BJ (cell line): ENCODE measurements around the gene ADD1. TPM values are rescaled to one million over a fixed set of nuclear protein-coding genes. Genes with fewer than 3 reads are reported as not detected.

Experiments
- CTCF ChIA-PET: fragments of 350-600 bp; formaldehyde crosslinking; extraction: SDS; loops from one replicate; lab custom pipeline; 2021; ENCODE audit warnings: antibody characterized with exemption, inconsistent platforms; lab: Yijun Ruan, JAX
- POLR2A ChIA-PET: fragments of 300-600 bp; sonication (Branson Sonifier 250); formaldehyde crosslinking; extraction: SDS; loops from one replicate; lab custom pipeline; 2021; ENCODE audit warnings: antibody characterized with exemption; lab: Charles Lee
- DNase-seq: peaks from one replicate; pipeline ENCODE4 v3.0.0-alpha.2; 2011; ENCODE audit warnings: low read depth
- H3K27me3 ChIP-seq: 2 replicates; pipeline ENCODE4 v1.6.0; 2011; ENCODE audit warnings: low read length; ENCODE audit not compliant: control insufficient read depth, insufficient read depth
- H3K36me3 ChIP-seq: 2 replicates; pipeline ENCODE4 v1.5.1; 2011; ENCODE audit warnings: low read length; ENCODE audit not compliant: control insufficient read depth, insufficient read depth
- H3K4me3 ChIP-seq: 2 replicates; pipeline ENCODE4 v1.5.1; 2011; ENCODE audit warnings: low read depth, mild to moderate bottlenecking, control low read depth, low read length
- polyA plus RNA-seq: library from polyadenylated mRNA; depleted of rRNA; stranded (reverse); fragments of >200 nt; gene quantifications from 2 replicates; pipeline ENCODE4 v1.2.3, GENCODE V29; 2011
- TF ChIP-seq, protein P1 (sequence below): IDR thresholded peaks from 2 replicates; pipeline ENCODE4 v1.5.1; 2011; ENCODE audit warnings: low read depth, mild to moderate bottlenecking, control low read depth, inconsistent platforms, low read length, moderate library complexity; ENCODE audit not compliant: insufficient read depth

The ADD1 gene
- polyA plus RNA-seq, 1 experiment: 140 TPM

GRCh38 chr4:2796849-2797544, 46.6 kb upstream of the ADD1 start:
- Histone ChIP-seq H3K27me3 (no peaks in the 10 kb centered on the region), H3K36me3 (peaks cover 3% of the 10 kb centered on the region; the same call in 1 of the 2 replicates), H3K4me3 (no peak overlapping the region)
- CTCF ChIA-PET: interaction anchor here (0.7 to 1.4 kb wide), 2 partner anchors 33 to 159 kb away, joined by 3 to 6 read pairs; no protein-coding TSS in a partner anchor
- TF ChIP-seq, protein P1, sequence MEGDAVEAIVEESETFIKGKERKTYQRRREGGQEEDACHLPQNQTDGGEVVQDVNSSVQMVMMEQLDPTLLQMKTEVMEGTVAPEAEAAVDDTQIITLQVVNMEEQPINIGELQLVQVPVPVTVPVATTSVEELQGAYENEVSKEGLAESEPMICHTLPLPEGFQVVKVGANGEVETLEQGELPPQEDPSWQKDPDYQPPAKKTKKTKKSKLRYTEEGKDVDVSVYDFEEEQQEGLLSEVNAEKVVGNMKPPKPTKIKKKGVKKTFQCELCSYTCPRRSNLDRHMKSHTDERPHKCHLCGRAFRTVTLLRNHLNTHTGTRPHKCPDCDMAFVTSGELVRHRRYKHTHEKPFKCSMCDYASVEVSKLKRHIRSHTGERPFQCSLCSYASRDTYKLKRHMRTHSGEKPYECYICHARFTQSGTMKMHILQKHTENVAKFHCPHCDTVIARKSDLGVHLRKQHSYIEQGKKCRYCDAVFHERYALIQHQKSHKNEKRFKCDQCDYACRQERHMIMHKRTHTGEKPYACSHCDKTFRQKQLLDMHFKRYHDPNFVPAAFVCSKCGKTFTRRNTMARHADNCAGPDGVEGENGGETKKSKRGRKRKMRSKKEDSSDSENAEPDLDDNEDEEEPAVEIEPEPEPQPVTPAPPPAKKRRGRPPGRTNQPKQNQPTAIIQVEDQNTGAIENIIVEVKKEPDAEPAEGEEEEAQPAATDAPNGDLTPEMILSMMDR: no peak
- DNase-seq: no peak
- POLR2A ChIA-PET: no interaction called here

DNA sequence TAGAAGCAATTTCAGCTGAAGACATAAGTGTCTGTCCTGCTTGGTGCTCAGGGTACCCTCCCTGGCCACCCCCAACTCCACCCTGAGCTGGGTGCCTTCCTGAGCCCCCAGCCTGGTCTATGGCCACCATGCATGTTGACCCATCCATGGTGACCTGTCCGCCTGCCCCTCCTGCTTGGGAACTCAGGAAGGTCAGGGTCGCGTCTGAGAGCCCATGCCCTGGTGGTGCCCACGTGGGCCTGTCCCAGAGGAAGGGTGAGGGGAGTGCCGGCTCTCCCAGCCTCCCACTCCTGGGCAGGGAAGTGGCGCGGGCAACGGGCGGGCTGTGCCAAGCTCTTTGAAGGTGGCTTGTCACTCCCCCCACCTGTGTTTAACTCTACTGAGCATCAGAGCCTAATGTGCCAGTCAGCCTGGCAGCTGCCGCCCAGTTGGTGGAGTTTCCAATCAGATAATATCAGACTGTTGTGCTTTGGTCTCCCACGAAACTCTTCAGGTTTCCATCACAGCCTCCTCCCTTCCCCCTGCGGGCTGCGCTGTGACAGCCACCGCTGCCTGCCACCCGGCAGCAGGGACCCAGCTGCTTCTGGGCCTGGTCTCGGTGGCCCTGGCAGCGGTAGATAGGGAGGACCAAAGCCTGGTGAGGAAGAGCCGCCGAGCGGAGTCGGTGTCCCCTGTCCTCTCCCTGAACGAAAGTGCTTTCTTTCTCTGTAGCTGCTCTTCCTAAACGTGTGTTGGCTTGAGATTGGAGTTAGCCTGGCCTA, 45.9 kb upstream of the ADD1 start:
- POLR2A ChIA-PET: no interaction called here
- TF ChIP-seq, protein P1: no peak
- no peak for DNase-seq
- CTCF ChIA-PET: interaction anchor here (0.7 to 1.4 kb wide), 2 partner anchors 34 to 158 kb away, joined by 3 to 6 read pairs; no protein-coding TSS in a partner anchor
- no peak overlapping the region for H3K4me3 ChIP-seq
- H3K36me3 ChIP-seq: peaks cover 4% of the 10 kb centered on the region; the same call in 1 of the 2 replicates
- no peaks in the 10 kb centered on the region for H3K27me3 ChIP-seq

- Histone ChIP-seq H3K4me3 (no peak overlapping the region), H3K36me3 (peaks cover 8% of the 10 kb centered on the region), H3K27me3 (no peaks in the 10 kb centered on the region)
- ChIA-PET CTCF (no interaction called here), POLR2A (no interaction called here)
- TF ChIP-seq, protein P1: no peak
- DNase-seq: no peak
Measured at GRCh38 chr4:2798399-2799223, 45.0 kb upstream of the ADD1 start.

DNA sequence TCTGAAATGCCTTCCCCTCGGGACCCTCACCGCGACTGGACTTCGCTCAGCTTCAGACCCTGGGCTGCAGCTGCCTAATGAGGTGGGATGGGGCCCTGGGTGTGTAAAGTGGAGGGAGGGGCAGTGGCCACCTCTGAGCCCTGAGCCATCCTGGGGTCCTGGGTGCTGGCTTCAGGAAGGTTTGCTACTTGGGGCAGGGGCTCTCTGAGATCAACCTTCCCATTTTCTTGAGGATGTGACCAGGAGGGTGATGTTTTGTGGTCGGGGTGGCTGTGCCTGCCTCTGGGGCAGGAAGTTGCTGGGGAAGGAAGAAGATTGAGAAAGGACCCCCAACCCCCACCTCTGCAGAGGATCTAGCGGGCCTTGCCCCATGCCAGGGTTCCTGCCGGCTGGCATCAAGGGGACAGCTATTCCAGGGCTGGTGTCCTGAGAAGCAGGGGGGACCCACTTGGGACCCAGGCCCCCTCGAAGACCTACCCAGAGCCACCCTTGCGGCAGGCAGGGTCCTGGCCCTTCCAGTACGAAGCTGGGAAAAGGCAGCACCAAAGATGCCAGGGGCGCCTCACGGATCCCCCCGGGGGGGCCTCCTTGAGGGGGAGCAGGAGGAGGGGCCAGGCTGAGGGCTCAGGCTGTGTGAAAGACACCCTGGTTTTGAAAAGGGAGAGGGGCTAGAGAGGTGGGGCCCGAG, 44.3 kb upstream of the ADD1 start:
- CTCF ChIA-PET: no interaction called here
- peaks cover 10% of the 10 kb centered on the region for H3K36me3 ChIP-seq

More for the DNA sequence above, 44.3 kb upstream of the ADD1 start:
- no peak for DNase-seq
- TF ChIP-seq, protein P1: no peak
- Histone ChIP-seq H3K27me3 (no peaks in the 10 kb centered on the region), H3K4me3 (no peak overlapping the region)
- POLR2A ChIA-PET: no interaction called here
